ENCODE data around the gene FOXJ2.
A peak's percentile ranks its signal among the peaks of the same experiment; 100 is the strongest.

Gene FOXJ2

GRCh38 chr12:8038659-8039114, 6.2 kb downstream of the FOXJ2 start:
- TF ChIP-seq CTCF (IDR thresholded peaks at IDR 0.05; ENCODE audit: low read length): no peak
- no peak for TF ChIP-seq EZH2 (optimal IDR thresholded peaks at IDR 0.05; ENCODE audit: low read depth, low read length)
- no peak for TF ChIP-seq EZH2phosphoT487 (IDR thresholded peaks at IDR 0.05; ENCODE audit: low read length)
- Histone ChIP-seq H3K36me3 (replicated peaks; ENCODE audit: insufficient read depth, low read length) (peaks cover 6% of the 10 kb centered on the region; the same call in 1 of the 2 replicates), H3K27me3 (replicated peaks; ENCODE audit: insufficient read depth, low read length) (no peaks in the 10 kb centered on the region), H3K4me2 (ENCODE audit: low read depth, low read length) (no peak overlapping the region), H3K9me2 (replicated peaks; ENCODE audit: insufficient read depth, low read length) (no peaks in the 10 kb centered on the region), H3K9me3 (replicated peaks; ENCODE audit: insufficient read depth, low read length) (no peaks in the 10 kb centered on the region), H3K79me2 (ENCODE audit: low read length) (peaks cover 34% of the 10 kb centered on the region), H3K4me1 (ENCODE audit: low read length) (peaks cover 18% of the 10 kb centered on the region; the same call in 1 of the 2 replicates), H4K20me1 (ENCODE audit: insufficient read depth, low read length) (no peaks in the 10 kb centered on the region), H3K4me3 (ENCODE audit: low read length) (no peak overlapping the region), H3F3A (ENCODE audit: insufficient read depth, low read length) (no peaks in the 10 kb centered on the region), H2AFZ (ENCODE audit: low read length) (no peak overlapping the region), H3K9ac (ENCODE audit: low read length) (no peak overlapping the region), H3K27ac (ENCODE audit: low read length) (no peak overlapping the region)
- no peak for DNase-seq

- no peak overlapping the region for H2AFZ ChIP-seq (ENCODE audit: low read length)
- no peak overlapping the region for H3K27ac ChIP-seq (ENCODE audit: low read length)
- H3K79me2 ChIP-seq (ENCODE audit: low read length): peaks cover 21% of the 10 kb centered on the region
- H3K9me3 ChIP-seq (replicated peaks; ENCODE audit: insufficient read depth, low read length): no peaks in the 10 kb centered on the region
- H3K27me3 ChIP-seq (replicated peaks; ENCODE audit: insufficient read depth, low read length): no peaks in the 10 kb centered on the region
- no peak overlapping the region for H3K4me2 ChIP-seq (ENCODE audit: low read depth, low read length)
- TF ChIP-seq CTCF (IDR thresholded peaks at IDR 0.05; ENCODE audit: low read length) (no peak), EZH2 (optimal IDR thresholded peaks at IDR 0.05; ENCODE audit: low read depth, low read length) (no peak), EZH2phosphoT487 (IDR thresholded peaks at IDR 0.05; ENCODE audit: low read length) (no peak)
- DNase-seq: no peak
- no peaks in the 10 kb centered on the region for H3F3A ChIP-seq (ENCODE audit: insufficient read depth, low read length)
- H3K36me3 ChIP-seq (replicated peaks; ENCODE audit: insufficient read depth, low read length): peaks cover 8% of the 10 kb centered on the region; the same call in 1 of the 2 replicates
- H3K4me1 ChIP-seq (ENCODE audit: low read length): peaks cover 12% of the 10 kb centered on the region; the same call in 1 of the 2 replicates
- no peak overlapping the region for H3K4me3 ChIP-seq (ENCODE audit: low read length)
- H3K9ac ChIP-seq (ENCODE audit: low read length): no peak overlapping the region
- no peaks in the 10 kb centered on the region for H3K9me2 ChIP-seq (replicated peaks; ENCODE audit: insufficient read depth, low read length)
- H4K20me1 ChIP-seq (ENCODE audit: insufficient read depth, low read length): no peaks in the 10 kb centered on the region
Measured at GRCh38 chr12:8040791-8041190, 8.3 kb downstream of the FOXJ2 start.

- DNase-seq: peak; percentile 70
- H3K4me2 ChIP-seq (ENCODE audit: low read depth, low read length): no peak overlapping the region
Measured at GRCh38 chr12:8045952-8046944, 13.7 kb downstream of the FOXJ2 start.

More at GRCh38 chr12:8045952-8046944, 13.7 kb downstream of the FOXJ2 start:
- H3K27ac ChIP-seq (ENCODE audit: low read length): no peak overlapping the region
- TF ChIP-seq EZH2 (optimal IDR thresholded peaks at IDR 0.05; ENCODE audit: low read depth, low read length) (no peak), CTCF (IDR thresholded peaks at IDR 0.05; ENCODE audit: low read length) (peak; percentile 83)
- no peaks in the 10 kb centered on the region for H3F3A ChIP-seq (ENCODE audit: insufficient read depth, low read length)
- no peaks in the 10 kb centered on the region for H3K9me3 ChIP-seq (replicated peaks; ENCODE audit: insufficient read depth, low read length)
- H3K27me3 ChIP-seq (replicated peaks; ENCODE audit: insufficient read depth, low read length): no peaks in the 10 kb centered on the region
- peaks cover 6% of the 10 kb centered on the region for H3K4me1 ChIP-seq (ENCODE audit: low read length)
- no peak overlapping the region for H3K9ac ChIP-seq (ENCODE audit: low read length)
- H2AFZ ChIP-seq (ENCODE audit: low read length): no peak overlapping the region
- no peaks in the 10 kb centered on the region for H3K79me2 ChIP-seq (ENCODE audit: low read length)
- no peak overlapping the region for H3K4me3 ChIP-seq (ENCODE audit: low read length)
- H3K36me3 ChIP-seq (replicated peaks; ENCODE audit: insufficient read depth, low read length): peaks cover 5% of the 10 kb centered on the region; the same call in 1 of the 2 replicates
- H3K9me2 ChIP-seq (replicated peaks; ENCODE audit: insufficient read depth, low read length): no peaks in the 10 kb centered on the region
- H4K20me1 ChIP-seq (ENCODE audit: insufficient read depth, low read length): no peaks in the 10 kb centered on the region
